Naive B cell (primary cell): ENCODE results near the gene FAM187B. TPM values are rescaled to one million over a fixed set of nuclear protein-coding genes. Genes with fewer than 3 reads are reported as not detected.

Source experiments
- ATAC-seq, 2 donors: fragments of 150-1000 bp; cut with Tn5 transposase; 2 replicates each; pipeline ENCODE4 v1.10.0; 2021; ENCODE audit warnings: low read depth in 2 of 2, mild to moderate bottlenecking in 2 of 2, moderate library complexity in 2 of 2
- DNase-seq: peaks from one replicate; pipeline ENCODE4 v3.0.0; 2022
- H3K27ac Mint-ChIP-seq, 6 donors: one replicate each; pipeline ENCODE4 v1.8.0; 2020 to 2022; ENCODE audit warnings: mild to moderate bottlenecking in 6 of 6, mixed read lengths in 6 of 6, moderate library complexity in 5 of 6, inconsistent platforms in 2 of 6
- H3K27me3 Mint-ChIP-seq, 3 donors: one replicate each; pipeline ENCODE4 v1.8.0; 2021 to 2022; ENCODE audit warnings: mixed read lengths in 3 of 3, mild to moderate bottlenecking in 1 of 3
- H3K36me3 Mint-ChIP-seq, 2 donors: one replicate each; pipeline ENCODE4 v1.8.0; 2020 to 2022; ENCODE audit warnings: mixed read lengths in 2 of 2, inconsistent platforms in 1 of 2, mild to moderate bottlenecking in 1 of 2
- H3K4me1 Mint-ChIP-seq, 3 donors: one replicate each; pipeline ENCODE4 v1.8.0; 2020 to 2022; ENCODE audit warnings: mixed read lengths in 3 of 3, inconsistent platforms in 1 of 3, mild to moderate bottlenecking in 1 of 3, moderate library complexity in 1 of 3
- H3K4me3 Mint-ChIP-seq, 8 donors: one replicate each; pipeline ENCODE4 v1.8.0; 2020 to 2022; ENCODE audit warnings: mild to moderate bottlenecking in 8 of 8, mixed read lengths in 8 of 8, moderate library complexity in 8 of 8, inconsistent platforms in 2 of 8
- H3K9me3 Mint-ChIP-seq, 7 donors: one replicate each; pipeline ENCODE4 v1.8.0; 2020 to 2022; ENCODE audit warnings: mixed read lengths in 7 of 7, mild to moderate bottlenecking in 5 of 7, inconsistent platforms in 2 of 7, moderate library complexity in 1 of 7
- polyA plus RNA-seq, 6 donors: library from polyadenylated mRNA; unstranded; fragments of 300-500 nt; fragmentation: Illumina TruSeq; gene quantifications; one replicate each; pipeline ENCODE4 v1.2.3, GENCODE V29; 2021; ENCODE audit warnings: low read depth in 6 of 6

The FAM187B gene
- not detected for polyA plus RNA-seq

GRCh38 chr19:35228177-35228930, at the start of gene FAM187B:
Gene FAM187B (minus strand): TSS chr19:35228739. CDS start chr19:35228680, 59 bp downstream.
- peaks cover 7 to 27% (median 16%) of the 10 kb centered on the region in 3 donors for H3K4me1 Mint-ChIP-seq
- no peaks in the 10 kb centered on the region for H3K9me3 Mint-ChIP-seq
- no peak within 1 kb of the TSS for H3K4me3 Mint-ChIP-seq
- DNase-seq, result no peak
- no peak for ATAC-seq
- H3K27ac Mint-ChIP-seq, result peak within 1 kb of the TSS in 3 of 6 donors; percentile 16 to 39 (median 21)
- peaks cover 0 to 7% (median 5%) of the 10 kb centered on the region in 3 donors for H3K27me3 Mint-ChIP-seq
- H3K36me3 Mint-ChIP-seq, result no peaks in the 10 kb centered on the region

GRCh38 chr19:35276706-35277281, 48.3 kb upstream of the FAM187B start:
- H3K27me3 Mint-ChIP-seq, result no peaks in the 10 kb centered on the region
- no peaks in the 10 kb centered on the region for H3K9me3 Mint-ChIP-seq
- no peak for ATAC-seq
- H3K36me3 Mint-ChIP-seq, result peaks cover 13 to 16% of the 10 kb centered on the region in 2 donors
- DNase-seq, result no peak
- no peak overlapping the region for H3K4me3 Mint-ChIP-seq
- peaks cover 45 to 70% (median 64%) of the 10 kb centered on the region in 3 donors for H3K4me1 Mint-ChIP-seq
- peak overlapping the region in 2 of 6 donors; percentile 24 to 27 for H3K27ac Mint-ChIP-seq

GRCh38 chr19:35274323-35274722, 45.8 kb upstream of the FAM187B start:
- Mint-ChIP-seq H3K4me1 (peaks cover 38 to 64% (median 53%) of the 10 kb centered on the region in 3 donors), H3K27ac (peak overlapping the region in 3 of 6 donors; percentile 39 to 85 (median 73)), H3K9me3 (no peaks in the 10 kb centered on the region), H3K36me3 (peaks cover 13 to 26% of the 10 kb centered on the region in 2 donors), H3K27me3 (no peaks in the 10 kb centered on the region), H3K4me3 (peak overlapping the region in 1 of 8 donors; percentile 44)
- DNase-seq (no peak), ATAC-seq (no peak)

GRCh38 chr19:35273686-35274259, 45.2 kb upstream of the FAM187B start:
- Mint-ChIP-seq H3K4me3 (peak overlapping the region in 3 of 8 donors; percentile 30 to 44 (median 42)), H3K4me1 (peaks cover 38 to 64% (median 52%) of the 10 kb centered on the region in 3 donors), H3K27ac (peak overlapping the region in 5 of 6 donors; percentile 39 to 86 (median 72)), H3K9me3 (no peaks in the 10 kb centered on the region), H3K27me3 (no peaks in the 10 kb centered on the region), H3K36me3 (peaks cover 13 to 26% of the 10 kb centered on the region in 2 donors)
- DNase-seq (no peak), ATAC-seq (no peak)

- Mint-ChIP-seq H3K36me3 (peaks cover 13 to 26% of the 10 kb centered on the region in 2 donors), H3K9me3 (no peaks in the 10 kb centered on the region), H3K4me3 (peak overlapping the region in 4 of 8 donors; percentile 10 to 67 (median 49))
Measured at GRCh38 chr19:35272954-35273649, 44.6 kb upstream of the FAM187B start.

GRCh38 chr19:35272122-35272719, 43.7 kb upstream of the FAM187B start:
- Mint-ChIP-seq H3K4me1 (peaks cover 37 to 63% (median 52%) of the 10 kb centered on the region in 3 donors), H3K27ac (peak overlapping the region in 5 of 6 donors; percentile 50 to 94 (median 89)), H3K4me3 (peak overlapping the region; percentile 39 to 84 (median 70)), H3K9me3 (no peaks in the 10 kb centered on the region), H3K36me3 (peaks cover 13 to 26% of the 10 kb centered on the region in 2 donors), H3K27me3 (no peaks in the 10 kb centered on the region)
- DNase-seq, result peak; percentile 57
- ATAC-seq, result peak; percentile 11 to 14

More at GRCh38 chr19:35272954-35273649, 44.6 kb upstream of the FAM187B start:
- peak overlapping the region in 4 of 6 donors; percentile 80 to 94 (median 88) for H3K27ac Mint-ChIP-seq
- no peaks in the 10 kb centered on the region for H3K27me3 Mint-ChIP-seq
- ATAC-seq (no peak), DNase-seq (no peak)
- peaks cover 38 to 64% (median 52%) of the 10 kb centered on the region in 3 donors for H3K4me1 Mint-ChIP-seq

GRCh38 chr19:35271546-35271945, 43.0 kb upstream of the FAM187B start:
- Mint-ChIP-seq H3K9me3 (no peaks in the 10 kb centered on the region), H3K27me3 (no peaks in the 10 kb centered on the region), H3K4me3 (peak overlapping the region in 6 of 8 donors; percentile 39 to 82 (median 50)), H3K27ac (peak overlapping the region in 4 of 6 donors; percentile 59 to 94 (median 84)), H3K4me1 (peaks cover 34 to 63% (median 51%) of the 10 kb centered on the region in 3 donors), H3K36me3 (peaks cover 13 to 26% of the 10 kb centered on the region in 2 donors)
- ATAC-seq (no peak), DNase-seq (no peak)

GRCh38 chr19:35270381-35270811, 41.9 kb upstream of the FAM187B start:
- H3K9me3 Mint-ChIP-seq, result no peaks in the 10 kb centered on the region
- H3K27me3 Mint-ChIP-seq, result no peaks in the 10 kb centered on the region
- no peak for ATAC-seq
- H3K4me3 Mint-ChIP-seq, result peak overlapping the region in 7 of 8 donors; percentile 52 to 88 (median 77)
- peaks cover 6 to 26% of the 10 kb centered on the region in 2 donors for H3K36me3 Mint-ChIP-seq
- H3K4me1 Mint-ChIP-seq, result peaks cover 43 to 69% (median 62%) of the 10 kb centered on the region in 3 donors
- H3K27ac Mint-ChIP-seq, result peak overlapping the region in 4 of 6 donors; percentile 39 to 82 (median 60)
- DNase-seq, result no peak

- Mint-ChIP-seq H3K27ac (peak overlapping the region in 5 of 6 donors; percentile 10 to 95 (median 82)), H3K9me3 (no peaks in the 10 kb centered on the region), H3K27me3 (no peaks in the 10 kb centered on the region), H3K4me3 (peak overlapping the region; percentile 57 to 93 (median 82)), H3K4me1 (peaks cover 47 to 69% (median 65%) of the 10 kb centered on the region in 3 donors), H3K36me3 (peaks cover 5 to 26% of the 10 kb centered on the region in 2 donors)
- ATAC-seq, result peak; percentile 66 to 71
- DNase-seq, result peak; percentile 85
Measured at GRCh38 chr19:35269438-35270117, 41.0 kb upstream of the FAM187B start.

- Mint-ChIP-seq H3K27ac (peak within 1 kb of the TSS; percentile 88 to 97 (median 95)), H3K4me1 (peaks cover 49 to 70% (median 65%) of the 10 kb centered on the region in 3 donors), H3K9me3 (no peaks in the 10 kb centered on the region), H3K36me3 (peaks cover under 1 to 20% of the 10 kb centered on the region in 2 donors), H3K27me3 (no peaks in the 10 kb centered on the region), H3K4me3 (peak within 1 kb of the TSS; percentile 86 to 97 (median 94))
- peak; percentile 81 for DNase-seq
- ATAC-seq, result peak; percentile 45 to 50
Measured at GRCh38 chr19:35268536-35269437, 40.2 kb upstream of the FAM187B start, which contains the start of gene USF2. Gene USF2 (plus strand): TSS chr19:35268962. CDS start chr19:35269102, 140 bp downstream.
